VCaP (cell line): ENCODE results near the gene PAQR4.

ENCODE experiments used
- H3K27ac ChIP-seq: fragments of 450-650 bp; 2 replicates; pipeline ENCODE4 v1.5.1; 2017
- CTCF ChIP-seq: fragments of 450-650 bp; conservative IDR thresholded peaks from 2 replicates; pipeline ENCODE4 v1.5.1; 2017; ENCODE audit warnings: mild to moderate bottlenecking, moderate library complexity

Gene PAQR4

GRCh38 chr16:3009568-3010390 lies 40.6 kb downstream of the PAQR4 start:
- no peak for TF ChIP-seq CTCF
- peak overlapping the region; percentile 51 for H3K27ac ChIP-seq

GRCh38 chr16:3010510-3010909 lies 41.4 kb downstream of the PAQR4 start:
- peak overlapping the region; percentile 51 for H3K27ac ChIP-seq
- TF ChIP-seq CTCF, result no peak

GRCh38 chr16:3012246-3012645 lies 43.1 kb downstream of the PAQR4 start:
- no peak overlapping the region for H3K27ac ChIP-seq
- no peak for TF ChIP-seq CTCF

GRCh38 chr16:3012828-3013420 lies 43.8 kb downstream of the PAQR4 start, which contains the start of gene CLDN9:
Gene CLDN9 (plus strand): TSS chr16:3012923. CDS start chr16:3013363, 440 bp downstream.
- TF ChIP-seq CTCF, result no peak
- H3K27ac ChIP-seq, result no peak within 1 kb of the TSS

- no peak for TF ChIP-seq CTCF
- H3K27ac ChIP-seq, result no peak overlapping the region
Measured at GRCh38 chr16:3013491-3013951, 44.4 kb downstream of the PAQR4 start.

- no peak overlapping the region for H3K27ac ChIP-seq
- TF ChIP-seq CTCF, result no peak
Measured at GRCh38 chr16:3013998-3014690, 45.0 kb downstream of the PAQR4 start.

GRCh38 chr16:3014971-3015370 lies 45.8 kb downstream of the PAQR4 start:
- no peak for TF ChIP-seq CTCF
- H3K27ac ChIP-seq, result no peak overlapping the region
